GM18505 (cell line): ENCODE data around the gene VSTM1.

Experiments
- ATAC-seq: cut with Tn5 transposase; IDR thresholded peaks from one replicate; pipeline ENCODE4 v1.9.1; 2021; ENCODE audit not compliant: unreplicated experiment
- POLR2A ChIP-seq: IDR thresholded peaks from 4 replicates; pipeline ENCODE4 v1.6.1; 2011; ENCODE audit warnings: borderline replicate concordance; ENCODE audit not compliant: insufficient read depth, insufficient read length; ENCODE audit errors: extremely low read depth

The VSTM1 gene

DNA sequence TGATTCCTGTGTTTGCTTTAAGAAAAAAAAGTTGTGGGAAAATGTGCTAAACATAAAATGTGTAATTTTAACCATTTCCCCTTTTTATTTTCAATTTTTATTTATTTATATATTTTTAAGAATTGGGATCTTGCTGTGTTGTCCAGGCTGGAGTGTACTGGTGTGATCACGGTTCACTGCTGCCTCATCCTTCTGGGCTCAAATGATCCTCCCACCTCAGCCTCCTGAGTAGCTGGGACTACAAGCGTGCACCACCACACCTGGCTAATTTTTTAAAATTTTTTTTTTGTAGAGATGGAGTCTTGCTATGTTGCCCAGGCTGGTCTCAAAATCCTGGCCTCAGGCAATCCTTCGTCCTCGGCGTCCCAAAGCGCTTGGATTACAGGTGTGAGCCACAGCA is 53.2 kb downstream of the VSTM1 start:
- no peak for TF ChIP-seq POLR2A
- no peak for ATAC-seq

DNA sequence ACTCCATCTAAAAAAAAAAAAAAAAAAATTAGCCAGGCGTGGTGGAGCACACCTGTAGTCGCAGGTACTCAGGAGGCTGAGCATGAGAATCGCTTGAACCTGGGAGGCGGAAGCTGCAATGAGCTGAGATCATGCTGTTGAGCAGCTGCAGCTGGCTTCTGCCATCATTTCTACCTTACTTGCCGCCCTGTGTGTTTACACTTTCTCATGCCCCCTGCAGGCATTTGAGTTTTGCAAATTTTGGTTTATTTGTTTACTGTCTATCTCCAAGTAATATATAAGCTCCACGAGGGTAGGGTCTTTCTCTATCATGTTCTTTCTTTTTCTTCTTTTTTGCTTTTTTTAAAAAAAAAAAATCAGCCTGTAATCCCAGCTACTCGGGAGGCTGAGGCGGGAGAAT is 54.3 kb downstream of the VSTM1 start:
- ATAC-seq, result no peak
- TF ChIP-seq POLR2A, result no peak

DNA sequence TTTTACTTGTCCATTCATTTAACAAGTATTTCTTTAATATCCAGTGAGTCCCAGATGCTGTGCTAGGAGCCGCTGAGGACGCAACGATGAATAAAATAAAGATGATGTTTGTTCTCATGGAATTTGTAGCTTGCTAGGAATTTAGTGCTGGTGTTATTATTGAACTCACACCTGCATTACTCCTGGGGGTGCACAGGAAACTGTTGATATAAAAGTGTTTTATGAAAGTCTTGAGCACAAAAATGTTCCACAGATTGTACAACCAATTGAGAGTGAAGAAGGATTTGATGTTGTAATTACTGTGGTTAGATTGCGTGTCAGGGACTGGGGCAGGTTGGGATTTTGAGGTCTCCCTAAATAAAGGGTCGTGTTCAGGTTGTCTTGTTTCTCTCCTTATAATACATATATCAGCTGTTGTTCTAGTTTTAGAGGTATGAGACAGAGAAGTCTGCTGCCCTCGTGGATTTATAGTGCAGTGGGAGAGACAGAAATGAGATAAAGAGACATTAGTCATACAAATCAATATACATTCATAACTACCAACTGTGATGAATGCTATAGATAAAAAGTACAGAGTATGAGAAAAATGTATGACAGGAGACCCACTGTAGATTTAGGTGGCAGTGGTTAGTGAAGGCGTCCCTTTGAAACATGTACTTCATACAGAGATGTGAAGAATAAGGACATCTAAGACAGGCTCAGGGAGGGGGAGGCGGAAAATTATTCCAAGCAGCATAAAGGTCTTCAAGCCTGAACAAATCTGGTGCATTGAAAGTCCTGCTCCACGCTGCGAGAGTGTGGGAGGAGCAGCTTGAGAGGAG is 61.0 kb downstream of the VSTM1 start:
- ATAC-seq, result no peak
- TF ChIP-seq POLR2A, result no peak

DNA sequence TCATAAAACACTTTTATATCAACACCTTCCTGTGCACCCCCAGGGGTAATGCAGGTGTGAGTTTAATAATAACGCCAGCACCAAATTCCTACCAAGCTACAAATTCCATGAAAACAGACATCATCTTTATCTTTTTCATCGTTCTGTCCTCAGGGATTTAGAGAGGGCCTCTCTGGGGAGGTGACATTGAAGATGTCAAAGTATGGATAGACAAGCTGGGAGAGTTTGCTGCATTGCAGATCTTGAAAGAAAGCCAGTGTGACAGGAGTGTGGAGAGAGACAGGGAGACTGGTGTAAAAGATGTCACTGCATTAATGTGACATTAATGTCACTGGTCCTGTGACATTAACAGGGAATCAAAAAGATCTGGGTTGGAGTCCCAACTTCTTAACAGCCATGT is 62.2 kb downstream of the VSTM1 start:
- ATAC-seq, result no peak
- no peak for TF ChIP-seq POLR2A

DNA sequence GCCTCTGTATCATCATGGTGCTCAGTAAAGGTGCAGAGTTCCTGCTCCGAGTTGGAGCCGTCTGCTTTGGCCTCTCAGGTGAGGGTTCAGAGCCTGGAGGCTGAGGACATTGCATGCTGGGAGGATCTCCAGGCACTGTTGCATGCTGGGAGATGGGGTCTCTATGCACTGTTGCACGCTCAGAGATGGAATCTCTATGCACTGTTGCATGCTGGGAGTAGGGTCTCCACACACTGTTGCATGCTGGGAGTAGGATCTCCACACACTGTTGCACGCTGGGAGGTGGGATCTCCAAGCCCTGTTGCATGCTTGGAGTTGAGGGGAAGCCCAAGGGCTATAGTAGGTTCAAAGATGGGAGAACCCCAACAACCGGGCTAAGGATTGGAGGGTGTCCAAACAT is 64.0 kb downstream of the VSTM1 start:
- no peak for TF ChIP-seq POLR2A
- ATAC-seq, result no peak

DNA sequence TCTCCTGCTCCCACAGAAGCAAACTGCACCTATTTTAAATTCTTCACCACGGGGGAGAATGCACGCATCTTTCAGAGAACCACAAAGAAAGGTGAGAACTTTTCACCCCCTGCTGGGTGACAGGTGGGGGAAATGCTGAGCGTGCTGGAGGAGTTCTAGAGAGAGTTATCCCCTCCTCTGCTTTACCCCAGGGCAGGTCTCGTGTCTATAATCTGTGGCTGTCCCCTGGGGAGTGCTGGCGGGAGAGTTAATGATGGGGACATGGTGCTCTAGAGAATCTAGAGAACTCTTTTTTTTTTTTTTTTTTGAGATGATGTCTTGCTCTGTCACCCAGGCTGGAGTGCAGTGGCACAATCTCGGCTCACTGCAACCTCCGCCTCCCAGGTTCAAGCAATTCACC is 65.5 kb downstream of the VSTM1 start:
- no peak for TF ChIP-seq POLR2A
- ATAC-seq, result no peak

DNA sequence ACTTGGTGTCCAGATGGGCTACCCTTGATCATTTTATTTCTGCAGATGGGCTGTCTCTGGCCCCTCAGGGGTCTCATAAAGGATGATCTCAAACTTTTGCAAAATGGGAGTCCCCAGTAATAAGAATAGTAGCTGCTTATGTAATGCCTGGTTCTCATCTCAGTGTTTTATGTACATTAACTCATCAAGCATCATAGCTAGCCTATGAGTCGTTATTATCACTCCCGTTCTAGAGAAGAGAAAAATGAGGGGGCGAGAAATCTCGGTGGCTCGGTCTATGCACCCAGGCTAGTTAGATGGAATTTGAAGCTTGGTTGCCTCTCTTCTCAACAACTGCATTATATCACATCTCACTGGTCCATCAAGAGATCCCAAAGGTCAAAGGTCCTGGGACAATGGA is 68.9 kb downstream of the VSTM1 start:
- TF ChIP-seq POLR2A, result no peak
- ATAC-seq, result no peak

DNA sequence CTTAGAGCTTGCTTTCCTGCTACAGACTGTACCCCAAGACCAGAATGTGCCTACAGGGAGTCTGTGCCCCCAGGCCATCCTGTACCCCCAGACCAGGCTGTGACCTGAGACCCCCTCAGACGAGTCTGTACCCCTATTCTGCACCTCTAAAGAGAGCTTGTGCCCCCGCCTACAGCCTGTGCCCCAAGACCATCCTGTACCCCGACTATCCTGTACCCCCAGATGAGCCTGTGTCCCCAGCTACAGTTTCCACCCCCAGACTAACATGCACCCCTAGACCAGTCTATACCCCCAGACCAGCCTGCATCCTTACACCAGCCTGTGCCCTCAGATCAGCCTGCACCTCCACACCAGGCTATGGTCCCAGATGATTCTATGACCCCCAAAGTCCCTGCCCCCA is 70.2 kb downstream of the VSTM1 start:
- TF ChIP-seq POLR2A, result no peak
- ATAC-seq, result no peak

DNA sequence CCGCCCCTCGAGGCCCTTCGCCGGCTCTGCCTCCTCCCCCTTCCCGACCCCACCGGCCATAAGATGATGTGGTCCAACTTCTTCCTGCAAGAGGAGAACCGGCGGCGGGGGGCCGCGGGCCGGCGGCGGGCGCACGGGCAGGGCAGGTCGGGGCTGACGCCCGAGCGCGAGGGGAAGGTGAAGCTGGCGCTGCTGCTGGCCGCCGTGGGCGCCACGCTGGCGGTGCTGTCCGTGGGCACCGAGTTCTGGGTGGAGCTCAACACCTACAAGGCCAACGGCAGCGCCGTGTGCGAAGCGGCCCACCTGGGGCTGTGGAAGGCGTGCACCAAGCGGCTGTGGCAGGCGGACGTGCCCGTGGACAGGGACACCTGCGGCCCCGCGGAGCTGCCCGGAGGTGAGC is 70.9 kb downstream of the VSTM1 start:
- no peak for TF ChIP-seq POLR2A
- ATAC-seq, result no peak

DNA sequence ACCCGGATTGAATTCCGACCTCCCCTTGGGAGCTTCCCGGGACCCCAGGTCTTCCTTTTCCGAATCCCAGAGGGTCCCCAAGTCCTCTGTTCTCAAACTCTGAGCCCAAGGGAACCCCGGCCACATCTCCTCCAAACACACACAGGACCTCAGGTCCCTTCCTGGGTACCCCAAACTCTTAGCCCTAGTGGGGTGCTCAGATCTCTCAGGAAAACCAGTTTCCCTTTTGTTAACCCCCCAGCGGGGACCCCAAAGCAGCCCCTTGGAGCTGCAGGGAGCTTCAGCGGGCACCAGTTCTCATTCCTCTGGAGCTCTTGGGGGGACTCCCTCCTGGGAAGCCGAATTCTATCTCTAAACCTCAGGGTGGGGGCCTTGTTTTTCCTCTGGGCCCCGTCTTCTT is 71.5 kb downstream of the VSTM1 start:
- TF ChIP-seq POLR2A, result no peak
- ATAC-seq, result no peak

DNA sequence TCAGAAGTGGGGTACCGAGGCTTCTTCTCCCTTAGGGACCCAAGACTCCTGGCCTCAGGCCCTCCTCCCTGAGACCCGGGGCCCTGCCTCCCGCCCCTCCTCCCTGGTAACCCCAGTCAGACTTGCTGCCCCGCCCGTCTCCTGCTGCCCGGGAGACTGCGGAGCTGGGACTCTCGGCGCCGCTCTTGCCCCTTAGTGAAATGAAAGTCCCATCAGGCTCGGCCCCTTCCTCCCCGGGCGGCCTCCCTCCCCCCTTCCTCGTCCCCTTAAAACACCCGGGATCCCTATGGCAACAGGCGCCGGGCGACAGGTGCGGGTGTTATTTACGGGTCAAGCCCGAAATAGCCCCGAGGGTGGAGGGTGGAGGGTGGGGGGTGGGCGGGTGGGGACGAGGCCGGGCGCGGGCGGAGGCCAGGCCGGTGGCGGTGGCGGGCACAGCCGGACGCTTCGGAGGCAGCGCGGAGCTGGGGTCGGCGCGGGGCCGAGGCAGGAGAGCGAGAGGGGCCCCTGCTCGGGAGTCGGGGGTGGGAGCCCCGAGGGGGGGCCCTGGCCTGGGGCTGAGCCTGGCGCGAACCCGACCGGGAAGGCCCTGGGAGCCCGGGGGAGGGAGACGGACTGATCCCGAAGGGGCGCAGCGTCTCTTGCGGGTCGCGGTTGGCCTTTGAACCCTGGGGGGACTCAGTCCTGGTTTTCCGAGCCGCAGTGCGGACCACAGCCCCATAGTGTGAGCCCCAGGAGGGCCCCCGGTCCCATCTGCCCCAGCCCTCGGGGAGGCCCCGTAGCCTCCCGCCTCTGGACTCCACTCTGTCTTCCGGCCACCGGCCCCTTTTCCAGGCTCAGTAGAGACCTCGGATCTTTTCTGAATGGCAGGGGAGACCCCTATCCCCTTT is 72.2 kb downstream of the VSTM1 start, which contains the start of gene CACNG6:
CACNG6 (plus strand) TSS at position 414 of the 890 bp plus-strand sequence. CDS start 1,241 bp downstream, outside the sequence.
- TF ChIP-seq POLR2A, result no peak
- no peak for ATAC-seq
